HTERT RPE-1 (cell line): Measurements from ENCODE around the gene MEGF10.

Source experiments
- in situ Hi-C: fragments of 300-500 bp; cut with MboI; formaldehyde crosslinking; loops from 4 replicates; pipeline ENCODE4 v1.14.3; 2020; ENCODE audit warnings: low sequenced_read_pairs

Gene MEGF10

GRCh38 chr5:127409246-127409917 is 118.8 kb downstream of the MEGF10 start:
- in situ Hi-C loops, result no loop called here

- in situ Hi-C loops, result no loop called here
Observed at GRCh38 chr5:127409921-127410675, 119.5 kb downstream of the MEGF10 start.

GRCh38 chr5:127410959-127411358 is 120.4 kb downstream of the MEGF10 start:
- in situ Hi-C loops, result no loop called here

- in situ Hi-C loops, result no loop called here
Observed at GRCh38 chr5:127411381-127411780, 120.8 kb downstream of the MEGF10 start.

GRCh38 chr5:127412698-127413097 is 122.1 kb downstream of the MEGF10 start:
- in situ Hi-C loops, result no loop called here

GRCh38 chr5:127415034-127415433 is 124.4 kb downstream of the MEGF10 start:
- in situ Hi-C loops, result no loop called here

GRCh38 chr5:127416906-127417305 is 126.3 kb downstream of the MEGF10 start:
- in situ Hi-C loops, result no loop called here

GRCh38 chr5:127417528-127417927 is 126.9 kb downstream of the MEGF10 start:
- in situ Hi-C loops, result no loop called here

GRCh38 chr5:127418367-127418766 is 127.8 kb downstream of the MEGF10 start:
- in situ Hi-C loops, result no loop called here

GRCh38 chr5:127418974-127419682 is 128.5 kb downstream of the MEGF10 start:
- in situ Hi-C loops, result no loop called here

GRCh38 chr5:127419683-127420257 is 129.2 kb downstream of the MEGF10 start:
- in situ Hi-C loops, result no loop called here

GRCh38 chr5:127420758-127421157 is 130.2 kb downstream of the MEGF10 start:
- in situ Hi-C loops, result no loop called here

GRCh38 chr5:127421471-127421870 is 130.9 kb downstream of the MEGF10 start:
- in situ Hi-C loops, result no loop called here

- in situ Hi-C loops, result no loop called here
Observed at GRCh38 chr5:127423173-127423798, 132.7 kb downstream of the MEGF10 start.

GRCh38 chr5:127425037-127425436 is 134.4 kb downstream of the MEGF10 start:
- in situ Hi-C loops, result no loop called here

GRCh38 chr5:127425868-127426267 is 135.3 kb downstream of the MEGF10 start:
- in situ Hi-C loops, result no loop called here

- in situ Hi-C loops, result no loop called here
Observed at GRCh38 chr5:127426661-127427060, 136.1 kb downstream of the MEGF10 start.

GRCh38 chr5:127428276-127428675 is 137.7 kb downstream of the MEGF10 start:
- in situ Hi-C loops, result no loop called here

GRCh38 chr5:127428748-127429147 is 138.2 kb downstream of the MEGF10 start:
- in situ Hi-C loops, result no loop called here

- in situ Hi-C loops, result no loop called here
Observed at GRCh38 chr5:127429928-127430327, 139.3 kb downstream of the MEGF10 start.

- in situ Hi-C loops, result no loop called here
Observed at GRCh38 chr5:127430627-127431026, 140.0 kb downstream of the MEGF10 start.
